OCI-LY3 (cell line): ENCODE measurements around the gene BABAM2.

ENCODE experiments used
- H2AFZ ChIP-seq: fragments of 200-600, 300-600 bp; shearing (Covaris generic); 2 replicates; pipeline ENCODE4 v1.6.0; 2014; ENCODE audit warnings: antibody characterized with exemption, low read depth, low read length
- H3K27ac ChIP-seq: fragments of 200-600, 300-600 bp; sonication (generic); 2 replicates; pipeline ENCODE4 v1.5.1; 2014; ENCODE audit warnings: mild to moderate bottlenecking, low read length, moderate library complexity, mixed read lengths
- H3K27me3 ChIP-seq: fragments of 200-600, 300-600 bp; sonication (generic); 2 replicates; pipeline ENCODE4 v1.6.1; 2014; ENCODE audit warnings: low read depth, low read length, mixed read lengths
- H3K36me3 ChIP-seq: fragments of 200-600, 300-600 bp; sonication (generic); replicated peaks from 2 replicates; pipeline ENCODE3; 2014; ENCODE audit warnings: low read depth, low read length, mixed read lengths
- H3K4me1 ChIP-seq: fragments of 300-600, 200-600 bp; sonication (generic); 2 replicates; pipeline ENCODE4 v1.6.1; 2014; ENCODE audit warnings: low read length, mixed read lengths
- H3K4me2 ChIP-seq: fragments of 200-600, 300-600 bp; sonication (generic); 2 replicates; pipeline ENCODE4 v1.6.1; 2014; ENCODE audit warnings: low read length, mixed read lengths
- H3K4me3 ChIP-seq: fragments of 300-600, 200-600 bp; sonication (generic); 2 replicates; pipeline ENCODE4 v1.5.1; 2014; ENCODE audit warnings: antibody characterized with exemption, mild to moderate bottlenecking, low read length, moderate library complexity
- H3K79me2 ChIP-seq: fragments of 300-600, 200-600 bp; shearing (Covaris generic); 2 replicates; pipeline ENCODE4 v1.6.1; 2014; ENCODE audit warnings: mild to moderate bottlenecking, low read length, mixed read lengths
- H3K9ac ChIP-seq: fragments of 300-600, 200-600 bp; shearing (Covaris generic); 2 replicates; pipeline ENCODE4 v1.6.0; 2014; ENCODE audit warnings: mild to moderate bottlenecking, low read length, moderate library complexity
- H3K9me3 ChIP-seq: fragments of 200-600, 300-600 bp; shearing (Covaris generic); 2 replicates; pipeline ENCODE4 v1.6.1; 2014; ENCODE audit warnings: low read length, mixed read lengths; ENCODE audit not compliant: insufficient read depth
- H4K20me1 ChIP-seq: fragments of 200-600, 300-600 bp; sonication (generic); 2 replicates; pipeline ENCODE4 v1.6.1; 2016; ENCODE audit warnings: low read length, mixed read lengths; ENCODE audit not compliant: insufficient read depth
- CTCF ChIP-seq: fragments of 200-600, 300-600 bp; sonication (generic); IDR thresholded peaks from 2 replicates; pipeline ENCODE4 v1.5.1; 2014; ENCODE audit warnings: antibody characterized with exemption, low read length, low read depth
- EZH2phosphoT487 ChIP-seq: fragments of 200-600 bp; shearing (Covaris generic); IDR thresholded peaks from 2 replicates; pipeline ENCODE4 v1.6.1; 2018; ENCODE audit warnings: antibody characterized with exemption, mixed run types, low read depth

Gene BABAM2

GRCh38 chr2:27893006-27893405, 2.5 kb downstream of the BABAM2 start:
- H3K36me3 ChIP-seq, result peaks cover 13% of the 10 kb centered on the region
- TF ChIP-seq CTCF (no peak), EZH2phosphoT487 (no peak)
- no peak overlapping the region for H2AFZ ChIP-seq
- peaks cover 16% of the 10 kb centered on the region for H3K4me1 ChIP-seq
- H3K4me3 ChIP-seq, result no peak overlapping the region
- H3K9ac ChIP-seq, result no peak overlapping the region
- H3K4me2 ChIP-seq, result no peak overlapping the region
- no peaks in the 10 kb centered on the region for H3K27me3 ChIP-seq
- no peaks in the 10 kb centered on the region for H4K20me1 ChIP-seq
- H3K79me2 ChIP-seq, result peaks cover 13% of the 10 kb centered on the region
- no peaks in the 10 kb centered on the region for H3K9me3 ChIP-seq
- H3K27ac ChIP-seq, result no peak overlapping the region

GRCh38 chr2:27897717-27898116, 7.2 kb downstream of the BABAM2 start:
- no peaks in the 10 kb centered on the region for H3K79me2 ChIP-seq
- no peak overlapping the region for H3K9ac ChIP-seq
- H3K27me3 ChIP-seq, result no peaks in the 10 kb centered on the region
- no peak for TF ChIP-seq EZH2phosphoT487
- TF ChIP-seq CTCF, result no peak
- H3K36me3 ChIP-seq, result peaks cover 17% of the 10 kb centered on the region
- no peaks in the 10 kb centered on the region for H4K20me1 ChIP-seq
- H3K9me3 ChIP-seq, result no peaks in the 10 kb centered on the region
- no peak overlapping the region for H2AFZ ChIP-seq
- no peak overlapping the region for H3K4me2 ChIP-seq
- H3K4me3 ChIP-seq, result no peak overlapping the region
- no peaks in the 10 kb centered on the region for H3K4me1 ChIP-seq
- no peak overlapping the region for H3K27ac ChIP-seq

GRCh38 chr2:27901234-27901633, 10.7 kb downstream of the BABAM2 start:
- no peak overlapping the region for H3K4me2 ChIP-seq
- H3K4me3 ChIP-seq, result no peak overlapping the region
- H3K9me3 ChIP-seq, result no peaks in the 10 kb centered on the region
- H3K36me3 ChIP-seq, result peaks cover 9% of the 10 kb centered on the region
- no peak overlapping the region for H2AFZ ChIP-seq
- no peaks in the 10 kb centered on the region for H3K27me3 ChIP-seq
- no peak overlapping the region for H3K9ac ChIP-seq
- H3K27ac ChIP-seq, result no peak overlapping the region
- H3K79me2 ChIP-seq, result no peaks in the 10 kb centered on the region
- H4K20me1 ChIP-seq, result 0 out of 2 replicates have a peak, but pooled peaks cover 3% of the 10 kb centered on the region
- no peaks in the 10 kb centered on the region for H3K4me1 ChIP-seq
- TF ChIP-seq CTCF (no peak), EZH2phosphoT487 (no peak)

- Histone ChIP-seq H4K20me1 (0 out of 2 replicates have a peak, but pooled peaks cover 3% of the 10 kb centered on the region), H3K79me2 (no peaks in the 10 kb centered on the region), H2AFZ (no peak overlapping the region), H3K4me1 (no peaks in the 10 kb centered on the region), H3K36me3 (peaks cover 4% of the 10 kb centered on the region), H3K9ac (no peak overlapping the region), H3K4me3 (no peak overlapping the region), H3K4me2 (no peak overlapping the region), H3K27me3 (no peaks in the 10 kb centered on the region), H3K9me3 (no peaks in the 10 kb centered on the region), H3K27ac (no peak overlapping the region)
- TF ChIP-seq CTCF (no peak), EZH2phosphoT487 (no peak)
These were observed 11.6 kb downstream of the BABAM2 start for GRCh38 chr2:27902098-27902497.
